H1 (cell line): ENCODE results near the gene S1PR3. TPM values are rescaled to one million over a fixed set of nuclear protein-coding genes. Genes with fewer than 3 reads are reported as not detected.

Experiments used
- BRCA1 ChIP-seq: IDR thresholded peaks from 2 replicates; pipeline ENCODE4 v1.6.1; 2012; ENCODE audit warnings: low read depth, low read length, improper control_type of control experiment
- CBX8 ChIP-seq: fragments of 300-800, 300-1000 bp; sonication (generic); IDR thresholded peaks from 2 replicates; pipeline ENCODE4 v1.7.1; 2016; ENCODE audit warnings: low read depth, low read length, borderline replicate concordance
- CTCF ChIP-seq, 3 experiments: IDR thresholded peaks; 1 replicate in 2 of 3; 2 replicates in 1 of 3; pipeline versions ENCODE4 v1.5.1 to v1.6.1; 2011; ENCODE audit warnings: low read length in 3 of 3, mild to moderate bottlenecking in 3 of 3, inconsistent platforms in 2 of 3, low read depth in 1 of 3, moderate library complexity in 1 of 3; ENCODE audit not compliant: insufficient read depth in 1 of 3; ENCODE audit errors: control extremely low read depth in 1 of 3
- RNF2 ChIP-seq: fragments of 200-900, 300-1000 bp; sonication (generic); IDR thresholded peaks from 2 replicates; pipeline ENCODE4 v1.7.1; 2016; ENCODE audit warnings: borderline replicate concordance, low read depth, mild to moderate bottlenecking, antibody characterized with exemption, low read length; ENCODE audit not compliant: poor library complexity, severe bottlenecking; ENCODE audit errors: missing control alignments
- polyA plus RNA-seq, 7 experiments: library from polyadenylated mRNA; depleted of rRNA in 3 of 7; stranded (reverse) in 5 of 7; unstranded in 2 of 7; fragments of >200 nt in 5 of 7; fragments of 200-250 nt in 2 of 7; gene quantifications; 1 replicate in 5 of 7; 2 replicates in 1 of 7; 4 replicates in 1 of 7; pipeline versions ENCODE4 v1.2.1 to v1.2.3, GENCODE V29; 2011 to 2013; ENCODE audit warnings: missing spikeins in 2 of 7, mixed read lengths in 2 of 7
- total RNA-seq: library from RNA; stranded (reverse); fragmentation: NEBNext Ultra II Directional; extraction: Animal tissue kit (Norgen Biotek cat#: 25700); gene quantifications from 2 replicates; pipeline ENCODE4 v1.2.1, GENCODE V29; 2021

S1PR3 gene
- total and polyA plus RNA-seq, 2 of the 8 experiments (the other 6 are each of a cell fraction or from before 2014, with no cell fraction given), result 3.7 to 6.4 TPM

GRCh38 chr9:88998911-88999310, 7.6 kb downstream of the S1PR3 start (continued):
- no peak for TF ChIP-seq RNF2
- no peak for TF ChIP-seq CBX8
- TF ChIP-seq CTCF (IDR thresholded peaks at IDR 0.05; ENCODE audit: control extremely low read depth in 1 of 3, insufficient read depth in 1 of 3, low read depth in 1 of 3, low read length in 3 of 3), result no peak
- TF ChIP-seq BRCA1, result no peak
